ENCODE measurements around the gene FHOD1. TPM values are rescaled to one million over a fixed set of nuclear protein-coding genes. Genes with fewer than 3 reads are reported as not detected.

The FHOD1 gene
- total and polyA plus RNA-seq, 2 experiments from 2014 or later, result 10.0 to 17.2 TPM

DNA sequence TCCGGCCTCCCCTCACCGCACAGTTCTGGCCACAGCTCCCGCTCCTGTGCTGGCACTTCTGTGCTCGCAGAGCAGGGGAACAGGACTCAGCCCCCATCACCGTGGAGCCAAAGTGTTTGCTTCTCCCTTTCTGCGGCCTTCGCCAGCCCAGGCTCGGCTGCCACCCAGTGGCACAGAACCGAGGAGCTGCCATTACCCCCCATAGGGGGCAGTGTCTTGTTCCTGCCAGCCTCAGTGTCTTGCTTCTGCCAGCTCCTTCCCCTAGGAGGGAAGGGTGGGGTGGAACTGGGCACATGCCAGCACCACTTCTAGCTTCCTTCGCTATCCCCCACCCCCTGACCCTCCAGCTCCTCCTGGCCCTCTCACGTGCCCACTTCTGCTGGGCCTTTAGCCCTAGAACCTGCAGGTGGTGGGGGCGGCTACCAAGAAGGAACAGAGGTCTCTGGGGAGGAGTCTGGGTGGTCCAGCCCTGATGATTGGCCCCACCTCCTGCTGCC is 49.0 kb downstream of the FHOD1 start:
- Histone ChIP-seq H3K4me2 (peak overlapping the region; percentile 86), H3K27me3 (no peaks in the 10 kb centered on the region), H3K36me3 (replicated peaks; ENCODE audit: insufficient read depth, low read depth) (no peaks in the 10 kb centered on the region), H3K27ac (peak overlapping the region; percentile 78), H3K9me3 (ENCODE audit: low read depth) (no peaks in the 10 kb centered on the region), H3K4me3 (no peak overlapping the region), H3K79me2 (peaks cover 10% of the 10 kb centered on the region), H3K9me2 (replicated peaks; ENCODE audit: insufficient read depth) (no peaks in the 10 kb centered on the region), H4K20me1 (ENCODE audit: insufficient read depth, poor library complexity, severe bottlenecking) (no peaks in the 10 kb centered on the region), H2AFZ (no peak overlapping the region), H3K4me1 (ENCODE audit: insufficient read depth) (peaks cover 10% of the 10 kb centered on the region)
- no peak for TF ChIP-seq EZH2 (IDR thresholded peaks at IDR 0.05; ENCODE audit: borderline replicate concordance)
- TF ChIP-seq, protein P1, sequence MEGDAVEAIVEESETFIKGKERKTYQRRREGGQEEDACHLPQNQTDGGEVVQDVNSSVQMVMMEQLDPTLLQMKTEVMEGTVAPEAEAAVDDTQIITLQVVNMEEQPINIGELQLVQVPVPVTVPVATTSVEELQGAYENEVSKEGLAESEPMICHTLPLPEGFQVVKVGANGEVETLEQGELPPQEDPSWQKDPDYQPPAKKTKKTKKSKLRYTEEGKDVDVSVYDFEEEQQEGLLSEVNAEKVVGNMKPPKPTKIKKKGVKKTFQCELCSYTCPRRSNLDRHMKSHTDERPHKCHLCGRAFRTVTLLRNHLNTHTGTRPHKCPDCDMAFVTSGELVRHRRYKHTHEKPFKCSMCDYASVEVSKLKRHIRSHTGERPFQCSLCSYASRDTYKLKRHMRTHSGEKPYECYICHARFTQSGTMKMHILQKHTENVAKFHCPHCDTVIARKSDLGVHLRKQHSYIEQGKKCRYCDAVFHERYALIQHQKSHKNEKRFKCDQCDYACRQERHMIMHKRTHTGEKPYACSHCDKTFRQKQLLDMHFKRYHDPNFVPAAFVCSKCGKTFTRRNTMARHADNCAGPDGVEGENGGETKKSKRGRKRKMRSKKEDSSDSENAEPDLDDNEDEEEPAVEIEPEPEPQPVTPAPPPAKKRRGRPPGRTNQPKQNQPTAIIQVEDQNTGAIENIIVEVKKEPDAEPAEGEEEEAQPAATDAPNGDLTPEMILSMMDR (IDR thresholded peaks at IDR 0.05; ENCODE audit: poor library complexity), result peak; percentile 43
- 85% methylated on average over 12 of the region's 12 CpGs for WGBS (ENCODE audit: low lambda C conversion rate, missing lambda C conversion rate)
- DNase-seq (ENCODE audit: low spot score), result no peak

DNA sequence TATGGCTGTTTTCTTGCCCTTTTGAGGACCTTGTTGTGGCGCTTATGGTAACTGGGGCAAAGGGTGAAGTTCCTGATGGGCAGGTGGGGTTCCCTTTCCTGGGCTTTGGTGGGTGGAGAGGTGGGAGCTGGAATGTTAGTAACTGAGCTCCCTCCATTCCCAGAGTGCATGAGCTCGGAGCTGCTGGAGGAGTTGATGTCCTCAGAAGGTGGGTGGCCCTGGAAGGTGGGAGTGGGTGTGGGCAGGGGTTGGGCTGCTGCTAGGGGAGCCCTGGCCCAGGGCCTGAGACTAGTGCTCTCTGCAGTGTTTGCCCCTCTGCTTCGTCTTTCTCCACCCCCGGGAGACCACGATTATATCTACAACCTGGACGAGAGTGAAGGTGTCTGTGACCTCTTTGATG is 49.6 kb downstream of the FHOD1 start:
- H3K36me3 ChIP-seq (replicated peaks; ENCODE audit: insufficient read depth, low read depth), result no peaks in the 10 kb centered on the region
- no peaks in the 10 kb centered on the region for H3K9me3 ChIP-seq (ENCODE audit: low read depth)
- no peak for TF ChIP-seq EZH2phosphoT487 (IDR thresholded peaks at IDR 0.05; ENCODE audit: low read depth, severe bottlenecking, unreplicated experiment)
- no peak for TF ChIP-seq EZH2 (IDR thresholded peaks at IDR 0.05; ENCODE audit: borderline replicate concordance)
- TF ChIP-seq, protein P1 (IDR thresholded peaks at IDR 0.05; ENCODE audit: poor library complexity), result no peak
- WGBS (ENCODE audit: low lambda C conversion rate, missing lambda C conversion rate), result 88% methylated on average over 5 of the region's 6 CpGs
- no peak overlapping the region for H3K27ac ChIP-seq
- no peaks in the 10 kb centered on the region for H3K27me3 ChIP-seq
- DNase-seq (ENCODE audit: low spot score), result no peak
- no peak overlapping the region for H3K4me2 ChIP-seq
- H3K79me2 ChIP-seq, result peaks cover 16% of the 10 kb centered on the region
- H2AFZ ChIP-seq, result no peak overlapping the region
- no peaks in the 10 kb centered on the region for H4K20me1 ChIP-seq (ENCODE audit: insufficient read depth, poor library complexity, severe bottlenecking)
- no peaks in the 10 kb centered on the region for H3K9me2 ChIP-seq (replicated peaks; ENCODE audit: insufficient read depth)
- no peak overlapping the region for H3K4me3 ChIP-seq
- H3K4me1 ChIP-seq (ENCODE audit: insufficient read depth), result peaks cover 15% of the 10 kb centered on the region

- Histone ChIP-seq H3K27ac (no peak overlapping the region), H3K9me2 (replicated peaks; ENCODE audit: insufficient read depth) (no peaks in the 10 kb centered on the region), H4K20me1 (ENCODE audit: insufficient read depth, poor library complexity, severe bottlenecking) (no peaks in the 10 kb centered on the region), H2AFZ (no peak overlapping the region), H3K9me3 (ENCODE audit: low read depth) (no peaks in the 10 kb centered on the region), H3K4me3 (no peak overlapping the region), H3K27me3 (no peaks in the 10 kb centered on the region), H3K79me2 (peaks cover 22% of the 10 kb centered on the region), H3K4me2 (no peak overlapping the region), H3K4me1 (ENCODE audit: insufficient read depth) (peaks cover 15% of the 10 kb centered on the region), H3K36me3 (replicated peaks; ENCODE audit: insufficient read depth, low read depth) (no peaks in the 10 kb centered on the region)
- TF ChIP-seq EZH2phosphoT487 (IDR thresholded peaks at IDR 0.05; ENCODE audit: low read depth, severe bottlenecking, unreplicated experiment) (no peak), EZH2 (IDR thresholded peaks at IDR 0.05; ENCODE audit: borderline replicate concordance) (no peak)
- TF ChIP-seq, protein P1 (IDR thresholded peaks at IDR 0.05; ENCODE audit: poor library complexity), result no peak
- DNase-seq (ENCODE audit: low spot score), result no peak
- 87% methylated on average over 1 of the region's 1 CpG for WGBS (ENCODE audit: low lambda C conversion rate, missing lambda C conversion rate)
Measured at GRCh38 chr16:67196881-67197280, 50.4 kb downstream of the FHOD1 start.

DNA sequence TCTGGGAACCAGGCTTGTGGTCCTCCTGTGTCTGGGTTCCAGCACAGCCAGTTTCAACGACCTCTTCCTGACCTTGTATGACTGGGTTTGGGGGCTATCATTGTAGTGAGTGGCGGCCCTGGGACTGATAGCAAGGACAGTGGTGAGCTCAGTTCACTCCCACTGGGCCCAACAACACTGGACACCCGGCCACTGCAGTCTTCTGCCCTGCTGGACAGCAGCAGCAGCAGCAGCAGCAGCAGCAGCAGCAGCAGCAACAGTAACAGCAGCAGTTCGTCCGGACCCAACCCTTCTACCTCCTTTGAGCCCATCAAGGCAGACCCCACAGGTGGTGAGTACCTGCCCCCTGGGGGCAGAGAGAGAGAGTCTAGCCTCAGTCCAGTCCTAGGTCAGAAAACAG is 51.6 kb downstream of the FHOD1 start:
- TF ChIP-seq EZH2 (IDR thresholded peaks at IDR 0.05; ENCODE audit: borderline replicate concordance) (no peak), EZH2phosphoT487 (IDR thresholded peaks at IDR 0.05; ENCODE audit: low read depth, severe bottlenecking, unreplicated experiment) (no peak)
- TF ChIP-seq, protein P1 (IDR thresholded peaks at IDR 0.05; ENCODE audit: poor library complexity), result no peak
- Histone ChIP-seq H3K4me3 (no peak overlapping the region), H3K9me3 (ENCODE audit: low read depth) (no peaks in the 10 kb centered on the region), H3K27ac (no peak overlapping the region), H3K4me2 (no peak overlapping the region), H4K20me1 (ENCODE audit: insufficient read depth, poor library complexity, severe bottlenecking) (no peaks in the 10 kb centered on the region), H3K36me3 (replicated peaks; ENCODE audit: insufficient read depth, low read depth) (no peaks in the 10 kb centered on the region), H3K79me2 (peaks cover 22% of the 10 kb centered on the region), H3K27me3 (no peaks in the 10 kb centered on the region), H3K9me2 (replicated peaks; ENCODE audit: insufficient read depth) (no peaks in the 10 kb centered on the region), H2AFZ (no peak overlapping the region), H3K4me1 (ENCODE audit: insufficient read depth) (peaks cover 15% of the 10 kb centered on the region)
- WGBS (ENCODE audit: low lambda C conversion rate, missing lambda C conversion rate), result 90% methylated on average over 5 of the region's 5 CpGs
- no peak for DNase-seq (ENCODE audit: low spot score)
